ENCODE results near the gene ARAP1.

Gene ARAP1

DNA sequence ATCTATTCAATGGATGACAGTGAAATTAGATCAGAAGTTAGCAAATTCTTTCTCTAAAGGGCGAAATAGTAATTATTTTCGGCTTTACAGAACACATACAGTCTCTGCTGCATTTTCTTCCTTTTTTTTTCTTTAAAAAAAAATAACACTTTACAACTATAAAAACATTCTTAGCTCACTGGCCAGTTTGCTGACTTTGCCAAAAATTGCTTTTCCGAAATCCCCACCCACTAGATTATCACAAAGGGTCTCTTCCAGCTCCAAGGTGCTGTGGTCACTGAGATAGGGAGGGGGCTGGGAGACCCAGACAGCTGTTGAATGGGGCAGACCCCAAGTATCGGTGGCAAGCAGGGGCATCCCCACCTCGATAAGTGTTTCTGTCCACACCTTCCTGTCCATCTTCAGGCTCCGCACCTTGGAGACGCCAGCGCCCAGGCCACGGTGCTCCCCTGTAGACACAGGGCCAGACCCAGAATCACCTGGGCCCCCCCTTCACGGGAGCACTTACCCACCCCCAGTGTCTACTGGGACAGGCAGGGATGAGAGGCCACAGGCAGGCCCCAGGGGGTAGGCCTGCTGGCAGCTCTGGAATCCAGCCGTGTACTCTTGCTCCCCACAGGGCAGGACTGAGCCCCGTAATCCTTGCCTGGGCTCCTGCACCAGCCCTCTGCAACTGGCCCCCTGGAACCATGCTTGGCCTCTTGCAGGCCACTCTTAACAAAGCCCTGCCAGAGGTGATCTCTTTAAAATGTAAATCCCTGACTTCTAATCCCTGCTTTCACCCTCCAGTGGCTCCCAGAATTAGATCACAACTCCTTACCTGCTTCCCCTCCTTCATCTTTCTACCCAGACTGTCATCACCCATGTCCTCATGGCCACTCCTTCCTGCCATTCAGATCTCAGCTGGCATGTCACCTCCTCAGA is 46.5 kb downstream of the ARAP1 start:
- H3K4me3 ChIP-seq (ENCODE audit: low read depth, low read length), result no peak overlapping the region
- TF ChIP-seq, protein P1, sequence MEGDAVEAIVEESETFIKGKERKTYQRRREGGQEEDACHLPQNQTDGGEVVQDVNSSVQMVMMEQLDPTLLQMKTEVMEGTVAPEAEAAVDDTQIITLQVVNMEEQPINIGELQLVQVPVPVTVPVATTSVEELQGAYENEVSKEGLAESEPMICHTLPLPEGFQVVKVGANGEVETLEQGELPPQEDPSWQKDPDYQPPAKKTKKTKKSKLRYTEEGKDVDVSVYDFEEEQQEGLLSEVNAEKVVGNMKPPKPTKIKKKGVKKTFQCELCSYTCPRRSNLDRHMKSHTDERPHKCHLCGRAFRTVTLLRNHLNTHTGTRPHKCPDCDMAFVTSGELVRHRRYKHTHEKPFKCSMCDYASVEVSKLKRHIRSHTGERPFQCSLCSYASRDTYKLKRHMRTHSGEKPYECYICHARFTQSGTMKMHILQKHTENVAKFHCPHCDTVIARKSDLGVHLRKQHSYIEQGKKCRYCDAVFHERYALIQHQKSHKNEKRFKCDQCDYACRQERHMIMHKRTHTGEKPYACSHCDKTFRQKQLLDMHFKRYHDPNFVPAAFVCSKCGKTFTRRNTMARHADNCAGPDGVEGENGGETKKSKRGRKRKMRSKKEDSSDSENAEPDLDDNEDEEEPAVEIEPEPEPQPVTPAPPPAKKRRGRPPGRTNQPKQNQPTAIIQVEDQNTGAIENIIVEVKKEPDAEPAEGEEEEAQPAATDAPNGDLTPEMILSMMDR (IDR thresholded peaks at IDR 0.05; ENCODE audit: low read depth, low read length), result no peak

DNA sequence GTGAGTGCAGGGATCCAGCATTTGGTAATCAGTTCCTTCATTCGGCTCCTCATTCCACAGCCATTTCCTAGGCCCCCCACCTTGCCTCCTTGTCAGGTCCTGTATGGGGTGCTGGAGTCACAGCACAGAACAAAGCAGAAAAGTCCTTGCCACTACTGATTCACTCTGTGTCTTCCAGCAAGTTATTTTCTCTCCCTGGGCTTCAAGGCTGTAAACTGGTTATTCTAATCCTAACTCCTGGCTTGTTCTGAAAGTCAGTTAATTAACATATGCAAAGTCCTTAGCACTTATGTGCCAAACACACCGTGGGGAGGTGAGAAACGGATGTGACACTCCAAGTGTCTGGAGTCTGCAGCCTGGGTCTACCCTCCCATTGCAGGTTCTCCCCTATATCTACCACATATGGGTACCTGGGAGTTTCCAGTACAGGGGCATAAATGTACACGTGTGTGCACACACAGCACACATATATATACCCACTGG is 47.4 kb downstream of the ARAP1 start:
- H3K4me3 ChIP-seq (ENCODE audit: low read depth, low read length), result no peak overlapping the region
- TF ChIP-seq, protein P1 (IDR thresholded peaks at IDR 0.05; ENCODE audit: low read depth, low read length), result no peak

DNA sequence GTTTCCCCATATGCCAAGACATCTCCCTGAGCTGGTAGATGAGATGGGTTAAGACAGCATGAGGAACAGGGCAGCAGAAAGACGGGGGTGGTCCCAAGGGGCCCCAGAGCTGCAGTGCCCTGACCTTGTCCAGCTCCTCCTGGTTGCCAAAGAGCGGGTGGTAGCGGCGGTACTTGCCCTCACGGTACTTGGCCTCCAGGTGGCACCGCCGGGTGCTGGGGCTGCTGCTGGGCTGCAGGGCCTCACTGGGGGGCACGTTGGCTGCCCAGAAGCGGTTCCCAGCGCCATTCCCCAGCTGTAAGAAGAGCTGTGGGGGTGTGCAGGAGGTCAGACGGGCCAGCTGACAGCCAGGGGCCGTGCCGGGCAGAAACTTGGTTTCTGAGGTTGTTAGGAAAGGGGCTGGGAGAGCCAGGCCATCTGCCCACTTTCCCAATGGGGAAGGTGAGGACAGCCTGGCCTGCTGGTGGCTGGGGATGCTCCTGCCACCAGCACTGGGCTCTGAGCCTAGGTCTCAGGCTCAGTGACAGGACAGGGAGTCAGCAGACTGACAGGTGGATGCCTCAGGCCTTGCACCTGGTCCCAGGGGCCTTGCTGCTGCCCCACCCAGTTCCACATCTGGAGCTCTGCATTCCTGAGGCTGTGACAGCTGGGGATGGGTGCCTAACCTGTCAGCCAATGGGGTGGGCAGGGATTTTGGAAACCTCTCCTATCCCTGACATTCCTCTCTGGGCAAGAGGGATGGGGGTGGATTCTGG is 48.0 kb downstream of the ARAP1 start:
- TF ChIP-seq, protein P1 (IDR thresholded peaks at IDR 0.05; ENCODE audit: low read depth, low read length), result no peak
- no peak overlapping the region for H3K4me3 ChIP-seq (ENCODE audit: low read depth, low read length)

DNA sequence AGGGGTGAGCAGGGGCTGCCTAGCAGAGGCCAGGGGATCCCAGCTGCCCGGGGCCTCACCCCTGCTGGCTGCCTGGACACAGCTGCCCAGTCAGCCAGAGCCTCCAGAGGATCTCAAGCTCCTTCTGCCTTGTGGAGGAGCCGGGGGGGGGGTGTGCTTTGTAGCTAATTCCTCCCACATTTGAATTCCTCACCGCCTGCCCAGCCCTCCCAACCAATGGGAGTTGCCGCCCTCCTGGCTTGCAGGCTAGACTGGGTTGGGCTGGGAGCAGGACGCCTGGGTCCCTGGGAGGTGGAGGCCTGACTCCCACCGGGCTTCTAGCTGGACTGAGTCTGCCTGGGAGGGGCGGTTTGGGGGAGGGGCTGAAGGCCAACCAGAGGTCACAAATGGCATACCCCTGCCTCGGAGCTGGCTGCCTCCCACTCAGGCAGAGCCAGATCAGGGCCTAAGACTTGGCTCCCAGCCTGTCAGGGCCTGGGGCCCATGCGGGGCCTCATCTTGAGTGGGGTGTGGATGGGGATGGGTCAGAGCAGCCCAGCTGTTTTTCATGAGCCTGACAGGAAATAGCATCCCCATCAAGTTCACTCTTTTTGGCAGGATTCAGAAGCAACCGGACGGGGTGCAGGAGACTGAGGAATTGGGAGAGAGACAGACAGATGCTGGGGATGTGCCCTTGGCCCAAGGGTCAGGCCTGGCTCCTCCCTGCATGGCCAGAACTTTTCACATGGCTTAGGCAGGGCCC is 48.8 kb downstream of the ARAP1 start:
- TF ChIP-seq, protein P1 (IDR thresholded peaks at IDR 0.05; ENCODE audit: low read depth, low read length), result no peak
- no peak overlapping the region for H3K4me3 ChIP-seq (ENCODE audit: low read depth, low read length)

DNA sequence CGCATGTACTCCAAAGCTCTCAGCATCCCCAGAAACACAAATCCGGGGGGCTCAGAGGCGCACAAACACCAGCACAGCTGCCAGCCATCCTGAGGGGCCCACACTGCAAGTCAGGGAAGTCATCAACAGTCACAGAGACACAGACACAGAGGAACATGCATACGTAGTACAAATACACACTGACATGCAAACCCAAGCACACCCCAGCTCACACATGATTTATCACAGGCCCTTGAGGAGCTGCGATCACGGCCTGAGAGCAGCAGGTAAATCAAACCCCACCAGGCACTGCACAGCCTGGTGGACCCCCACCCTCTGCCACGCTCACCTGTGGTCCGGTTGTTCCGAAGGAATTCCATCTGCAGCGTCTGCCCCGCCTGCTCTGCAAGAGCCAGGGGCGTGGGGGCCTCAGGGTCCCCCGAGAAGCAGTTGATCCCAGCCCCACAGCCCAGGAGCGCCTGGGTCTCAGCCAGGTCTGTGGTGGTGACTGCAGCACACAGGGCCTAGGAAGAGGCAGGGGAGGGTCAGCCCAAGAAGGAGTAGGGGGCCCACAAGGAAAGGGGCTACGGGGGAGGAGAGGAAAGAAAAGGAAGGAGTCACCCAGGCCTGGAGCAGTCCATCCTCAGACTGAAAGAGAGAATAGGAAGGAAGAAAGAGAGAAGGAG is 49.5 kb downstream of the ARAP1 start:
- H3K4me3 ChIP-seq (ENCODE audit: low read depth, low read length), result no peak overlapping the region
- TF ChIP-seq, protein P1 (IDR thresholded peaks at IDR 0.05; ENCODE audit: low read depth, low read length), result no peak

DNA sequence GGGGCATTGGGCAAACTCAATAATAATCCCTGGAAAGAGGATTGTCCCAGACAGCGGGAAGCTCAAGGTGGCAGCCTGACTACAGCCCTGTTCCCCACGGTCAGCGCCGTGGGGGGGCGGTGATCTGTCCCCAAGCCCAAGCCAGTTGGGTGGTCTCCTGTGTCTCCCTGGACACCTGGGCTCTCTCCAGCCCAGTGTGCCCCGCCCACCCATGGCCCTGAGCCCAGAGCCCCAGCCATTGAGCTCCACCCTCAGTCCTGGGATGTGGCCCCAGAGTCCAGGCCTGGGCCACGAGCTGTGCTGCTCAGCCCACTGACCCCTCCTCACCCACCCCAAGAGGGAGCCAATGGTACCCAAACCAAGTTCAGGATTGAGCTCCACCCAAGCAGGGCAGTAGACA is 50.1 kb downstream of the ARAP1 start:
- no peak overlapping the region for H3K4me3 ChIP-seq (ENCODE audit: low read depth, low read length)
- TF ChIP-seq, protein P1 (IDR thresholded peaks at IDR 0.05; ENCODE audit: low read depth, low read length), result no peak
